D721Med (cell line): ENCODE measurements around the gene VAT1L.

Experiments
- DNase-seq: peaks from one replicate; pipeline ENCODE4 v3.0.0; 2011; ENCODE audit warnings: low spot score; ENCODE audit not compliant: insufficient read length
- FAIRE-seq: peaks from 2 replicates; lab custom pipeline; 2011; peaks lifted over from hg19 to GRCh38; lab: Jason Lieb, UNC
- CTCF ChIP-seq: IDR thresholded peaks from 2 replicates; pipeline ENCODE4 v1.5.1; 2012; ENCODE audit warnings: mild to moderate bottlenecking, control low read depth; ENCODE audit not compliant: insufficient read depth; ENCODE audit errors: missing control alignments

VAT1L gene

GRCh38 chr16:77827032-77827431 is 38.7 kb downstream of the VAT1L start:
- DNase-seq (no peak), FAIRE-seq (no peak)
- no peak for TF ChIP-seq CTCF

DNA sequence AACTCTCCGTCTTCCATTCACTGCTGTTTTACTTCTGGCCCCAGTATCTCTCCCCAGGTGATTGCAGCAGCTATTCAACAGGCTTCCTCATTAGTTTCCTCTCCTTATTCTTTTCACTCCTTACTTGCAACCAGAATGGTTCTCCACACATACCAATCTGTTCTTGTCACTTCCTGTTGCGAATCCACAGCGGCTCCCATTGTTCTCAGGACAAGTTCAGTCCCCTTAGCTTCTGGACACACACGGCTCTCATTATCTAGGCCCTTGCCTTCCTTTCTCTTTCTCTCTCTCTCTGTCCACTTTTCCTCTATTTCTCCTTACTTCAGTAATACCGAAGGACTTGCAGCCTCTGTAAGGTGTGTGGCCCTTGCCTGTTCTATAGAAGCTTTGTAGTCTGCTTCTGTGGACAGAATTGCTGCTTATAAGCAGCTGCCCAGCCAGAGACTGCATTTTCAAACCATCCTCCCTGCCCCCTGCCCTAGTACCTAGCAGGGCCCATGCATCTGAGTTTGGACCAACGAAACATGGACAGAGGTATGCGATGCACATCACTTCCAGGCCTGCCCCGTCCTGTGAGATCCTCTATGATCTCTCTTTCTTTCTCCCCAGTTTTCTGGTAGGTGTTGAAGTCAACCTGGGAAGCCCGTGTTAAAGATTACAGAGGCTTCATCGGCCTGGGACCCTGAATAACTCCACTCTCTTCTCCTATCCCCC is 45.7 kb downstream of the VAT1L start:
- DNase-seq (no peak), FAIRE-seq (no peak)
- no peak for TF ChIP-seq CTCF

DNA sequence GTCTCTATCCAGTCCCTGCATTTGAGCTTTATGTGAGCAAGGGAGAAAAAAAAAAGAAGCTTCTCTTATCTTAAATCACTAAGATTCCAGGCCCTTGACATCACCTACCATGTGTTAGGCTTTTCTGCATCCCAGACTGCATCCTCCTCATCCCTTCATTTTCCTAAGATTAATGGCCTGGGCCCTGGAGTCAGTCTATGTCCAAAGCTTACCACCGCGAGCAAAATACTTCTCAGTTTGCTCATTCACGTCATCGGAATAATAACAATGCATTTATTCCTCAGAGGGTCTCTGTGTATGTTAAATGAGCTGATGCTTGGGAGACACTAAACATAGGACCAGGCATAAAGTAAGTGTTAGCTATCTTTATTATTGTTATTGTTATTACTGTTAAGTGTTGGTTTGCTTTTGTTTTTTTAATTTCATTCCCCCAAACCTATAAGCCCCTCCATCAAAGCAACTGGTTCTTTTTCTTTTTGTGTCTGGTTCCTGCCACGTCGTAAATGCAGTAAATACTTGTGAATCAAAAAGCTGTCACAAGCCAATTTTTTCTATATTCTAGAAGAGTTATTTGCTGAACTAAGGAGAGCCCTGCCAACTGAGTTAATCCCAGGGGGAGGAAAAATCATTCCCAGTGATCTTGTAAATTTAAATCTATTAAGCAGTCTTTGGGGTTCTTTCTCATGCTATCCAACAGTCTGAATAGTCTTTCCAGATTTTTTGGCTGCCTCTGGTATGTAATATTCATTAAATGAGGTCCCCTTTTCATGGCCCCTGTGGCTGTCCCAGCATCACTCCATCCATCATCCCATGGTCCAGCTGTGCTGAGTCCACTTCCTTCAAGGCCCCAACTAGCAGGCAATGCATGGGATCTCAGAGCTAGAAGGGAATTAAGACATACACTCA is 46.5 kb downstream of the VAT1L start:
- TF ChIP-seq CTCF: no peak
- DNase-seq (no peak), FAIRE-seq (no peak)

- FAIRE-seq (no peak), DNase-seq (no peak)
- TF ChIP-seq CTCF: no peak
Observed at GRCh38 chr16:77836801-77837200, 48.4 kb downstream of the VAT1L start.

DNA sequence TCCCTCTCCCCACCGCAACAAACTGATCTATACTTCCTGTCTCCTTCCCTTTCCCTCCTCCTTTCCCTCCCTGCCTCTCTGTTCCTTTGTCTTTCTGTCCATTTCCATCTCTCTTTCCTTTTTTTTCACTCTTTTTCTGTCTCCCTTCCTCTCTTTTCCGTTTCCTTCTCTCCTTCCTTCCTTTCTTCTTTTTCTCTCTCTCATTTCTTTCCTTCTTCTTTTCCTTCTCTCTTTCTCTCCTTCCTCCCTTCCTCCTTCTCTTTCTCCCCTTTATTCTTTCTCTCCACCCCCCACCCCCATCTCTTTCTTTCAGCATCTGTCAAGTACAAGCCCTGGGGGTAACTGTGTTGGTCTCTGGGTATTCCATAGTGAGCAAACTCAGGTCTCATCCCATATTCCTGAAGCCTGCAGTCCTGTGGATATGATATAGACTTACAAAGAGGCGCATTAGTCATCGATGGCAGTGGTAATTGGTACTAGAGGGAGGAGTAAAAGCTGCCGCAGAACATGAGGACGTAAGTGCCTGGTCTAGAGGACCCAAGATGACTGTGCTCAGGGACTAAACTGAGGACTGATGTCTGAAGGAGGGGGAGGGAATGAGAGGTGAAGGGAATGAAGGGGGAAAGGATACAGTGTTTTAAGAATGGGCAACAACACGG is 50.4 kb downstream of the VAT1L start:
- FAIRE-seq (no peak), DNase-seq (no peak)
- no peak for TF ChIP-seq CTCF

DNA sequence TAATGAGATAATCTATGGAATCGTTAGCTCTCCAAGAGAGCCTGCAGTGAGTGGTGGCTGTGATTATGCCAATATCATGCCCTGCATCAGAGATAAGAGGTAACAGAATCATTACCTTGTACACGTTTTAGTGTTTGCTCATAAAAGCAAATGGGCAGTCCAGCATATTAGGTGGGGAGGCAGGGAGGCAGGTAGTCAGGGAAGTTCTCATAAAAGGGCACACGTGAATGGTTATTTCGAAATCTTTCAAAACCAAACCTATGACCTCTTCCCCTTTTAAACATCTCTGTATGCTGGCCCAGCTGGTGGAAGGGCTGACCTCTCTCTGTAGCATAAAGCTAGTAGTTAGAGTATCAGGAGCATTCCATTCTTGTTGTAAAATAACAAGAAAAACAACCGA is 51.7 kb downstream of the VAT1L start:
- FAIRE-seq: no peak
- no peak for TF ChIP-seq CTCF

More for the DNA sequence above, 51.7 kb downstream of the VAT1L start:
- DNase-seq: no peak
